Neural cell (in vitro differentiated cells): ENCODE data around the gene SLC8A3. TPM values are rescaled to one million over a fixed set of nuclear protein-coding genes. Genes with fewer than 3 reads are reported as not detected.

Experiments
- H2AFZ ChIP-seq: fragments of 200-600, 300-800 bp; sonication (generic), shearing (Covaris generic); 2 replicates; pipeline ENCODE4 v1.6.0; 2014; ENCODE audit warnings: low read depth, mild to moderate bottlenecking, antibody characterized with exemption, low read length, moderate library complexity
- H3F3A ChIP-seq: fragments of 200-600 bp; shearing (Covaris generic); 2 replicates; pipeline ENCODE4 v1.6.1; 2016; ENCODE audit warnings: mild to moderate bottlenecking, moderate library complexity, mixed read lengths, antibody characterized with exemption, low read length; ENCODE audit not compliant: insufficient read depth, poor library complexity, severe bottlenecking
- H3K27ac ChIP-seq: fragments of 200-600, 300-800 bp; sonication (generic), shearing (Covaris generic); 2 replicates; pipeline ENCODE4 v1.5.1; 2014; ENCODE audit warnings: mild to moderate bottlenecking, low read length, moderate library complexity
- H3K27me3 ChIP-seq: fragments of 300-800, 200-600 bp; sonication (generic), shearing (Covaris generic); 2 replicates; pipeline ENCODE4 v1.6.0; 2014; ENCODE audit warnings: mild to moderate bottlenecking, low read depth, low read length, moderate library complexity; ENCODE audit not compliant: insufficient read depth
- H3K36me3 ChIP-seq: fragments of 300-800, 200-600 bp; sonication (generic), shearing (Covaris generic); 2 replicates; pipeline ENCODE4 v1.5.1; 2014; ENCODE audit warnings: mild to moderate bottlenecking, antibody characterized with exemption, low read length, moderate library complexity; ENCODE audit not compliant: insufficient read depth
- H3K4me2 ChIP-seq: fragments of 300-800, 200-600 bp; sonication (generic), shearing (Covaris generic); 2 replicates; pipeline ENCODE4 v1.6.0; 2014; ENCODE audit warnings: mild to moderate bottlenecking, low read length
- H3K4me3 ChIP-seq: fragments of 300-800, 200-600 bp; sonication (generic), shearing (Covaris generic); 2 replicates; pipeline ENCODE4 v1.5.1; 2014; ENCODE audit warnings: mild to moderate bottlenecking, low read length, moderate library complexity
- H3K79me2 ChIP-seq: fragments of 200-600 bp; shearing (Covaris generic); replicated peaks from 2 replicates; pipeline ENCODE4 v1.6.0; 2014; ENCODE audit warnings: mild to moderate bottlenecking, low read length, moderate library complexity; ENCODE audit not compliant: insufficient read depth
- H3K9ac ChIP-seq: fragments of 300-800, 200-600 bp; sonication (generic), shearing (Covaris generic); 2 replicates; pipeline ENCODE4 v1.6.1; 2016; ENCODE audit warnings: mild to moderate bottlenecking, low read length, mixed read lengths
- H3K9me2 ChIP-seq: fragments of 200-600 bp; shearing (Covaris generic); 2 replicates; pipeline ENCODE4 v1.6.1; 2016; ENCODE audit warnings: mild to moderate bottlenecking, low read length, mixed read lengths; ENCODE audit not compliant: insufficient read depth
- H3K9me3 ChIP-seq: fragments of 200-600, 300-800 bp; sonication (generic), shearing (Covaris generic); 2 replicates; pipeline ENCODE4 v1.6.1; 2016; ENCODE audit warnings: mild to moderate bottlenecking, mixed run types, low read length, moderate library complexity, mixed read lengths
- H4K20me1 ChIP-seq: fragments of 200-600 bp; shearing (Covaris generic); 2 replicates; pipeline ENCODE4 v1.6.1; 2016; ENCODE audit warnings: mild to moderate bottlenecking, mixed run types; ENCODE audit not compliant: insufficient read depth
- EP300 ChIP-seq: fragments of 450-650 bp; conservative IDR thresholded peaks from 2 replicates; pipeline ENCODE4 v1.6.1; 2014; ENCODE audit warnings: antibody characterized with exemption, mild to moderate bottlenecking, moderate library complexity; ENCODE audit not compliant: poor library complexity, severe bottlenecking
- EZH2 ChIP-seq: fragments of 200-600, 300-800 bp; shearing (Covaris generic), sonication (generic); IDR thresholded peaks from 2 replicates; pipeline ENCODE4 v1.6.1; 2014; ENCODE audit warnings: antibody characterized with exemption, low read length, borderline replicate concordance, mild to moderate bottlenecking; ENCODE audit not compliant: insufficient read depth, poor library complexity, severe bottlenecking
- MXI1 ChIP-seq: fragments of 450-650 bp; conservative IDR thresholded peaks from 2 replicates; pipeline ENCODE4 v1.6.1; 2014; ENCODE audit warnings: antibody characterized with exemption, mild to moderate bottlenecking; ENCODE audit not compliant: poor library complexity, severe bottlenecking
- POLR2AphosphoS5 ChIP-seq: IDR thresholded peaks from 2 replicates; pipeline ENCODE4 v1.6.1; 2012
- RAD21 ChIP-seq: fragments of 450-650 bp; conservative IDR thresholded peaks from 2 replicates; pipeline ENCODE4 v1.6.1; 2014; ENCODE audit warnings: antibody characterized with exemption, mild to moderate bottlenecking, moderate library complexity
- SMC3 ChIP-seq: fragments of 450-650 bp; conservative IDR thresholded peaks from 2 replicates; pipeline ENCODE4 v1.6.1; 2014; ENCODE audit warnings: antibody characterized with exemption, mild to moderate bottlenecking, moderate library complexity; ENCODE audit not compliant: poor library complexity
- TAF1 ChIP-seq: IDR thresholded peaks from 2 replicates; pipeline ENCODE4 v1.6.1; 2012; ENCODE audit warnings: low read depth
- polyA plus RNA-seq: library from polyadenylated mRNA; depleted of rRNA; stranded (reverse); fragments of >200 nt; gene quantifications from 2 replicates; pipeline ENCODE4 v1.2.3, GENCODE V29; 2014
- TF ChIP-seq, protein P1 (sequence below): fragments of 450-650 bp; IDR thresholded peaks from 2 replicates; pipeline ENCODE4 v1.5.1; 2014; ENCODE audit warnings: antibody characterized with exemption, mild to moderate bottlenecking, moderate library complexity; ENCODE audit not compliant: poor library complexity, severe bottlenecking
- TF ChIP-seq, protein P2 (sequence below): IDR thresholded peaks from 2 replicates; pipeline ENCODE4 v1.6.1; 2012; ENCODE audit warnings: borderline replicate concordance

Gene SLC8A3
- polyA plus RNA-seq, 1 donor from 2014 or later: 2.9 TPM

- no peaks in the 10 kb centered on the region for H3K9me2 ChIP-seq
- no peaks in the 10 kb centered on the region for H3K79me2 ChIP-seq
- no peak overlapping the region for H3K9ac ChIP-seq
- H3K36me3 ChIP-seq: no peaks in the 10 kb centered on the region
- H2AFZ ChIP-seq: no peak overlapping the region
- H3F3A ChIP-seq: no peaks in the 10 kb centered on the region
- no peak overlapping the region for H3K4me2 ChIP-seq
- no peaks in the 10 kb centered on the region for H4K20me1 ChIP-seq
- no peak overlapping the region for H3K27ac ChIP-seq
- H3K9me3 ChIP-seq: no peaks in the 10 kb centered on the region
- TF ChIP-seq, protein P1, sequence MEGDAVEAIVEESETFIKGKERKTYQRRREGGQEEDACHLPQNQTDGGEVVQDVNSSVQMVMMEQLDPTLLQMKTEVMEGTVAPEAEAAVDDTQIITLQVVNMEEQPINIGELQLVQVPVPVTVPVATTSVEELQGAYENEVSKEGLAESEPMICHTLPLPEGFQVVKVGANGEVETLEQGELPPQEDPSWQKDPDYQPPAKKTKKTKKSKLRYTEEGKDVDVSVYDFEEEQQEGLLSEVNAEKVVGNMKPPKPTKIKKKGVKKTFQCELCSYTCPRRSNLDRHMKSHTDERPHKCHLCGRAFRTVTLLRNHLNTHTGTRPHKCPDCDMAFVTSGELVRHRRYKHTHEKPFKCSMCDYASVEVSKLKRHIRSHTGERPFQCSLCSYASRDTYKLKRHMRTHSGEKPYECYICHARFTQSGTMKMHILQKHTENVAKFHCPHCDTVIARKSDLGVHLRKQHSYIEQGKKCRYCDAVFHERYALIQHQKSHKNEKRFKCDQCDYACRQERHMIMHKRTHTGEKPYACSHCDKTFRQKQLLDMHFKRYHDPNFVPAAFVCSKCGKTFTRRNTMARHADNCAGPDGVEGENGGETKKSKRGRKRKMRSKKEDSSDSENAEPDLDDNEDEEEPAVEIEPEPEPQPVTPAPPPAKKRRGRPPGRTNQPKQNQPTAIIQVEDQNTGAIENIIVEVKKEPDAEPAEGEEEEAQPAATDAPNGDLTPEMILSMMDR: no peak
- TF ChIP-seq SMC3 (no peak), EZH2 (no peak), EP300 (no peak), MXI1 (no peak), POLR2AphosphoS5 (no peak), RAD21 (no peak), TAF1 (no peak)
- TF ChIP-seq, protein P2, sequence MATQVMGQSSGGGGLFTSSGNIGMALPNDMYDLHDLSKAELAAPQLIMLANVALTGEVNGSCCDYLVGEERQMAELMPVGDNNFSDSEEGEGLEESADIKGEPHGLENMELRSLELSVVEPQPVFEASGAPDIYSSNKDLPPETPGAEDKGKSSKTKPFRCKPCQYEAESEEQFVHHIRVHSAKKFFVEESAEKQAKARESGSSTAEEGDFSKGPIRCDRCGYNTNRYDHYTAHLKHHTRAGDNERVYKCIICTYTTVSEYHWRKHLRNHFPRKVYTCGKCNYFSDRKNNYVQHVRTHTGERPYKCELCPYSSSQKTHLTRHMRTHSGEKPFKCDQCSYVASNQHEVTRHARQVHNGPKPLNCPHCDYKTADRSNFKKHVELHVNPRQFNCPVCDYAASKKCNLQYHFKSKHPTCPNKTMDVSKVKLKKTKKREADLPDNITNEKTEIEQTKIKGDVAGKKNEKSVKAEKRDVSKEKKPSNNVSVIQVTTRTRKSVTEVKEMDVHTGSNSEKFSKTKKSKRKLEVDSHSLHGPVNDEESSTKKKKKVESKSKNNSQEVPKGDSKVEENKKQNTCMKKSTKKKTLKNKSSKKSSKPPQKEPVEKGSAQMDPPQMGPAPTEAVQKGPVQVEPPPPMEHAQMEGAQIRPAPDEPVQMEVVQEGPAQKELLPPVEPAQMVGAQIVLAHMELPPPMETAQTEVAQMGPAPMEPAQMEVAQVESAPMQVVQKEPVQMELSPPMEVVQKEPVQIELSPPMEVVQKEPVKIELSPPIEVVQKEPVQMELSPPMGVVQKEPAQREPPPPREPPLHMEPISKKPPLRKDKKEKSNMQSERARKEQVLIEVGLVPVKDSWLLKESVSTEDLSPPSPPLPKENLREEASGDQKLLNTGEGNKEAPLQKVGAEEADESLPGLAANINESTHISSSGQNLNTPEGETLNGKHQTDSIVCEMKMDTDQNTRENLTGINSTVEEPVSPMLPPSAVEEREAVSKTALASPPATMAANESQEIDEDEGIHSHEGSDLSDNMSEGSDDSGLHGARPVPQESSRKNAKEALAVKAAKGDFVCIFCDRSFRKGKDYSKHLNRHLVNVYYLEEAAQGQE: no peak
- H3K4me3 ChIP-seq: no peak overlapping the region
- H3K27me3 ChIP-seq: no peaks in the 10 kb centered on the region
Observed at GRCh38 chr14:70113211-70113610, 75.5 kb downstream of the SLC8A3 start.

DNA sequence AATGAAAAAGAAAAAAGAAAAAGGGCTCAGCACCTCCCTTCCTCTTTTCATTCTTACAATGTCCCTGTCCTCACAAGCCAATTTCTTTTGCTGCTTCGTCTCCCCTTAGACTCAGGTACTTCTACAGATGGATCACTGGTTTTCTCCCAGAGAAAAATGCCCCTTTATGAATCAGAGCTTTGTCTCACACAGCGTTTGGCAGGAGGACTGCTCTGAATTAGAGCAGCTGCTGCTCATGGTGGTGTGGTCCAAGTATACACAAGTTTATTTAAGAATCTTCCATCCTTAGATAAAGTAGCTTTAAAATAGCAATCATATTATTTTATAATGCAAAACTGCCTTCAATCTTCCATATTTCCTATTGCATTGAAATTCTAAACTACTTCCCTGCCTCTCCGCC, 80.3 kb downstream of the SLC8A3 start:
- Histone ChIP-seq H3K4me2 (no peak overlapping the region), H3K79me2 (no peaks in the 10 kb centered on the region), H3K4me3 (no peak overlapping the region), H3K36me3 (no peaks in the 10 kb centered on the region), H2AFZ (no peak overlapping the region), H3K9me2 (no peaks in the 10 kb centered on the region), H3K27ac (no peak overlapping the region), H3K9ac (no peak overlapping the region), H4K20me1 (no peaks in the 10 kb centered on the region), H3F3A (no peaks in the 10 kb centered on the region), H3K27me3 (no peaks in the 10 kb centered on the region), H3K9me3 (no peaks in the 10 kb centered on the region)
- TF ChIP-seq EP300: no peak
- TF ChIP-seq, protein P1: no peak
- TF ChIP-seq RAD21: no peak
- TF ChIP-seq, protein P2: no peak
- TF ChIP-seq EZH2: no peak
- TF ChIP-seq SMC3: no peak
- TF ChIP-seq MXI1: no peak
- TF ChIP-seq TAF1: no peak
- no peak for TF ChIP-seq POLR2AphosphoS5
